RKO (cell line): ENCODE data around the gene KSR1.
"Not testable (repeated sequence)": the region's sequence is repeated elsewhere in the genome, so short reads cannot be mapped to it uniquely, and the experiment has no call there.

Source experiments
- DNase-seq: peaks from one replicate; pipeline ENCODE4 v3.0.0-alpha.2; 2016; ENCODE audit warnings: low spot score

The KSR1 gene

DNA sequence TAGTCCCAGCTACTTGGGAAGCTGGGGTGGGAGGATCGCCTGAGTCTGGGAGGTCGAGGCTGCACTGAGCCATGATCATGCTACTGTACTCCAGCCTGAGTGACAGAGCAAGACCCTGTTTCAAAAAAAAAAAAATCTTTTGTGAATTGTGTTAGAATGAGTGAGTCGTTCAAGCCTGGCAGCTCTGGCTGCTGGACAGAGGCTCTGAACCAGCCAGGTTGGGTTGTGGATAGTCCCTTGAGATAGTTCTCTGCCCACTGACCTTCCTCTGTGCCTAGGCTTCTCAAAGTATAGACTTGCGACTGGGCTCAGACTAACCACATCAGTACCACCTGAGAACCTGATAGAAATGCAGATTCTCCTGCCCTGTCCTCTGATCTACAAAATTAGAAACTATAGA lies 2.2 kb upstream of the KSR1 start:
- DNase-seq = no peak

DNA sequence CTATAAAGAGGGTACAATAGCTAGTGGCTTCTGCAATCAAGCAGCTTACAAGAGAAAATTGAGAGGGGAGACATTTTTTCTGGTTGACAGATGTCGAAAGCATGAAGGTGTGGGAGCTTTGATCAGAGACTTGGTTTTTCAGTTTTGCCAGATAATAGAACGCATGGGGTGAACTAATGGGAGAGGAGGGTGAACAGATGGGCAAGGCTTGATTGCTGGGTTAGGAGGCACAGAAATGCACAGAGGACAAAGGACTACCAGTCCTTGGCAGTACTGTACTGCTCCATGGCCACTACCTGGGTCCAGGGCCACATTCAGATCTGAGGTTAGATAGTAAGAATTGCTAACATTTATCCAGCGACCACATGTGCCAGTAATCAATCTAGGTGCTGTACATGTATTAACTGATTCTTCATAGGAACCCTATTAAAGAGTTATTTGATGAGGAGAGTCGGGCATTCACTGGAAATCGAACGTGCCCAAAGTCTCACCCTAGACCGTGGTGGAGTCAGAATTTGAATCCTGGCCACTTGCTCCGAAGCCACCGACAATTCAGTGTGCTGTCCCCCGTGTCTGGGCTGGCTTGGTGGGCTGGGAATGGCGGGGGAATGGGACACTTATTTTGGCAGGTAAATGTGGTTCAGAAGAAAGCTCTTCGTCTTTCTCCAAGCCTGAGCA lies 873 bp upstream of the KSR1 start:
- DNase-seq = no peak

DNA sequence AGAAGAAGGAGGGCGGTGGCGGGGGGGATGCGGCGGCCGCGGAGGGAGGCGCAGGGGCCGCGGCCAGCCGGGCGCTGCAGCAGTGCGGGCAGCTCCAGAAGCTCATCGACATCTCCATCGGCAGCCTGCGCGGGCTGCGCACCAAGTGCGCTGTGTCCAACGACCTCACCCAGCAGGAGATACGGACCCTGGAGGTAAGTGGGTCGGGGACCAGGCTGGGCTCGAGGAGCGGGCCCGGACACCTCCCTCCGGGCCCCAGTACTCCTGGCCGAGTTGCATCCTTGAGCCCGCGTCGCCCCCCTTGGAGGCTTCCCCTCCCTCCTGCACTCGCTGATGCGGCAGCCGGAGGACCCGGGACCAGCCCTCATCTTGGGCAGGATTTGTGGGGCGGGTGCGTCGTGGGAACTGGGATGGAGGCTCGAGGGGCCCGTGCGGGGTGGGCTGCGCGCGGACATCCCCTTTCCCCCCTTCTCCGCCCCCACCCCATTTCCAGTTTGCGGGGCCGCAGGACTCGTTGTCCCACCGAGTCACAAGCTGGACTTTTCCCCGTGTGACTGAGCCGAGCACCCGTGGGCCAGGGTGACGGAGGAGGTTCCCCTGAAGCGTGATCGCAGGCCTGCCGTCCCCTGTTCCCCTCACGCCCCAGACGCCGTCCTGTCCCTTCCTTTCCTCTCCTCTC lies 572 bp downstream of the KSR1 start:
- DNase-seq = peak; percentile 10

DNA sequence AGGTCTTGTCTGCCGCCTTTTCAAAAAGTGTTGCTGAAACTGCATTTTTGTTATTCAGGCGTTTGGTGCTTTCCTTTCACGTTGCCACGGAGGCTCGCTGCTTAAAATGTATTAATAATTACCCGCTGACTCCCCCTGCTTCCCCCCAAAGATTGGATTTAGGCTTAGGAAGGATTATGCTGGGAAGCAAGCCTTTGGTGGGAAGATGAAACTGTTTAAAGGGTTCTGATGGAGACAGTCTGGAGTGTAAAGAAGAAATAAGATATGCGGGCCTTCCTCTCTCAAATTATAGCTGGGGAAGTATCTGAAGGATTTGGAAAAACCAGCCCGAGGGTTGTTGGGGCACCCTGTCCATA lies 1.1 kb downstream of the KSR1 start:
- no peak for DNase-seq

DNA sequence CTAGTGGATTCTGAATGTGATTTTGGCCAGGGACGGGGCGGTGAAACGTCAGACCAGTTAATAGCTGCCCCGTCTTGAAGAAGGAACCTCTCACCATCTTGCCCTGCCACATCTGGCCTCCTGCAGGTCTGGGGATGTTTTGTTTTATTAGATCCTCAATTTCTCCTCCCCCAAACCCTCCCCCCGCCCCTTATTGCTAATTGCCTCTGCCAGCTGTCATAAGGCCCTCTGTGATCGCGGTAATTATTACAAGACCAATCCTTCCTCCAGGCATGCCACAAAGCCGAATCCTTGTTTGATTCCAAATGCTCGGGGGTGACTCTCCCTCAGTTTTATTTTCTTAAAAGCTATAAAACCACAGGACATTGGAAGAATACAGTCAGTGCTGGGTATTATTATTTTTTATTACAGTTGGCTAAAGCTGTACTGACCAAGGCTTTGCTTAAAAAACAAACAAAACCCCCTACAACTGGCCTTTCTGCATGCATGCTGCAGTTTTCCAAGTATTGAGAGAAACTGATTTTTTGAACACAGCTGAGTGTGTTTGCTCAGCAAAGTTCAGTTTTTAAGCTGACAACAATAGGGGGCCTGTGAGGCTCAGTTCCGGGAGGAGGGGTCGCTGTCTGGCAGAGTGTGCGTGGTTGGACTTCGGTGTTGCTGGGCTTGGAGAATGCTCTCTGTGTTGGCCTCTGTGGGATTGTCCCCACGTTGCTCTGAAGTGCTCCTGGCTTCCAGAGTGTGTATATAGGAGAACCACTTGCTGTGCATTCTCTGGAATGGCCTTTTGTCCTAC lies 1.7 kb downstream of the KSR1 start:
- DNase-seq = peak; percentile 15

DNA sequence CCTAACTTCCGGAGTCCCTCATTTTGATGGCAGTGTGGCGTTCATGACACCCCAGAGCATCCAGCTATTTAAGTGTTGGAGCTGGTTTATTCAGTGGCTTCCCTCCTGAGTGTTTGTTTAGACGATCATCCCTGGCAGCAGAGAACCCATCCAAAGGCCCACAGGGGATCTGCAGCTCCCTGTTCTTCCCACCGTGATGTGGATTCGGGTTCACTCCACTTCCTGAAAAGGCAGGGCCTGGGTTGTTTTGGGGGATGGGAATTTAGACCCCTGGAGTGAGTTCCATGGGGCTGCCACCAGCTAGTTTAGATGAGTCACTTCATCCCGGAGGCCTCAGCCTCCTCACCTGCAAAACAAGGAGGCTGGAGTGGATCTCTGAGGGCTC lies 2.3 kb downstream of the KSR1 start:
- DNase-seq = no peak

DNA sequence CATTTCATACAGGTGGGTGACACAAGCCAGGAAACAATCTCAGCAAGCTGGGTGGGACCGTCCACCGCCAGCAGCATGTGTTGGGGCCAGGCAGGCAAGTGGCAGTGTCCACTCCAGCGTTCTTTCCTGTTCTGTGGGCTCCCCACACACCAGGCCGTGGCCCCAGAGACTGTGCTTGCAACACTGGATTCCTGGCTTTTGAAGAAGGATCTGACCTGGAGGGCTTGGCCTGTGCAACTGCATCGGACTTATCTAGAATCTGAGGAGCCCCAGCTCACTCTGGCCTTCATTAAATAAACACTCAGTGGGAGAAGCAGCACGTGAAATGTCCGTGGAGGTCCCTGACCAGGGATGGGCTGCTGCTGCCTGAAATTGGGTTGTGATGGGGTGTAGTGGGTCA lies 3.2 kb downstream of the KSR1 start:
- no peak for DNase-seq

DNA sequence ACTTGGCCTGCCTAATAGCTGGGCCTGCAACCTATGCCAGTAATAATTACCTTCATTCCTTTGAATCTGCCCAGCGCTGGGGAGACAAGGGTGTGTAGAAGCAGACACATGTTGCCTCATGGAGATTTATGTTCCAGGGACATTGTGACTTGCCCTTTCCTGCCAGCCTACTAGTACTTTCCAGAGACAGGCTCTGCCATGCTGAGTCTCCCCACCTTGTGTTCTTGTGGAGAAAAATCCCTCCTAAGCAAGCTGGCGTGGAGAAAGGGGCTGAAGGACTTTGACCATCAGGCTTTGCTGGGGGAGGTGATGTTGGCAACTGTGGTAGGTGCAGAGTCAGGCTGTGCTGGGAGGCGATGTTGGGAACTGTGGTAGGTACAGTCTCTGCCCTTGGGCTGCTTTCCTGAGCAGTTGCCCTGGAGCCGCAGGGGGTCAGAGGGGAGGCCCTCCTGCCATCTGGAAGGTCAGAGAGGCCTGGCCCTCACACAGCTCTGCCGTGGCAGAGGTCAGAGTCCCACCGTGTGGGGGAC lies 4.0 kb downstream of the KSR1 start:
- DNase-seq = no peak

DNA sequence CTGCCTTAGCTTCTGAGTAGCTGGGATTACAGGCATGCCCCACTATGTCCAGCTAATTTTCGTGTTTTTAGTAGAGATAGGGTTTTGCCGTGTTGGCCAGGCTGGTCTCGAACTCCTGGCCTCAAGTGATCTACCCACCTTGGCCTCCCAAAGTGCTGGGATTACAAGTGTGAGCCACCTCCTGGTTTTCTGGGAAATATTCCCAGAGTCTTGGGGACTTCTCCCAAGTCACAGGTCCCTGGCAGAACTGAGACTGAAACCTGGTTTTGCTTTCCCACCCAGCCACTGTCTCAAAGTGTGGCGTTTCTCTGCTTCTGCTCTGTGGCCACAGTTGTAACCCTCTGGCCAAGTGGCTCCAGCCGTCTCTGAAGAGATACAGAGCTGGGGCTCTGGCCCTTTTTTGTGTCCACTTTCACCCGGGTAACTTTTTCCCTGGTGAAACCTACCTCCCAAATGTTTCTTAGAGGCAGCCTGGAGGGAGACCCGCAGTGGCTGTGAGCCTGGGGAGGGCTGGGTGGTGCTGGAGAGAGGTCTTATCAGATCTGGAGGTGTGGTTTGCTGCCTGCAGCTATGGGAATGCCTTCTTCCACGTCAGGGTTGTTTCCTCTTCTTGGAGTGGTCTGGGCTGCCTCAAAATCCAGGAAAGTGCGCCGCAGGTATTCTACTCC lies 5.1 kb downstream of the KSR1 start:
- no peak for DNase-seq

DNA sequence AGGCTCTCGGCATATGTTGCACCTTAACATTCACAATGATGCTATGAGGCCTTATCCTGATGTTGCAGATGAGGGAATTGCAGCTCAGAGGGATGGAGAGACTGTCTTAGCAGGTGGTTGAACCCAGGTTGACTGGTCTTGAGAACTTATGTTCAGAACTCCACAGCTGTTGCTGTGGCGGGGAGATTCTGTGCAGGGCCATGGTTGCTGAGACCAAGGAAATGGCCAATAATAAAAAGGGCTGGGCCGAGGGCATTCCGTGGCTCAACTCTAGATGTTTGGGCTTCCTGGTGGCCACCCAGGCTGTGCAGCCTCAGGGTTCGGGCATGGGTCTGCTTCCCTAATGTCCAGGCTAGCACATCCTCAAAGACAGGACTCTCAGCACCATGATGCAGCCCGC lies 5.9 kb downstream of the KSR1 start:
- DNase-seq = no peak

DNA sequence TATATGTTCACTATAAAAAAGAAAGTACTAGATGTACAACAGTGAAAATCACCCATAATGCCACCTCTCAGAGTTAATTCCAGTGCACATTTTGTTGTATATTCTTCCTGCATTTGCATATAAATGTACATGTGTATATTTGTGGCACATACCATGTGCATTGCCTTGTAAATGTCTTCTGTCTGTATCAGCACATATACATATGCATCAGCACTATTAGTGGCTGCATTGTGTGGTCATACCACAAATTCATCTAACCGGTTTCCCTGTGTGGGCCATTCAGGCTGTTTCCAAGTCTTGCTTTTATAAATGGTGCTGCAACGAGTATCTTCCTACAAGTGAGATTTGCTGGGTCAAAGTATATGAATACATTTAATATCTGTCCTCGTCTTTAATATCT lies 6.5 kb downstream of the KSR1 start:
- DNase-seq = no peak

DNA sequence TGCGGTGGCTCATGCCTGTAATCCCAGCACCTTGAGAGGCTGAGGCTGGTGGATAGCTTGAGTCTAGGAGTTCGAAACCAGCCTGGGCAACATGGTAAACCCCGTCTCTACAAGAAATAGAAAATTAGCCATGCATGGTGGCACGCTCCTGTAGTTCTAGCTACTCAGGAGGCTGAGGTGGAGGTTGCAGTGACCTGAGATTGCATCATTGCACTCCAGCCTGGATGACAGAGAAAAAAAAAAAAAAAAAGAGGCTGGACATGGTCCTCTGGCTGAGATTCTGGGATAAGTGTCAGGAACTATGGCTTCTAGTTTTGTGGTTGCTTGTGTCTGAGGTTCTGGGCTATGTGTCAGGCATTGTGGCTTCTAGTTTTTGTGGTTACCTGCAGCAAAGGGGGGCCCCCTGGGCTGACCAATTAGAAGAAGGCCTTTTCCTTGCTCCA lies 7.0 kb downstream of the KSR1 start:
- no peak for DNase-seq

DNA sequence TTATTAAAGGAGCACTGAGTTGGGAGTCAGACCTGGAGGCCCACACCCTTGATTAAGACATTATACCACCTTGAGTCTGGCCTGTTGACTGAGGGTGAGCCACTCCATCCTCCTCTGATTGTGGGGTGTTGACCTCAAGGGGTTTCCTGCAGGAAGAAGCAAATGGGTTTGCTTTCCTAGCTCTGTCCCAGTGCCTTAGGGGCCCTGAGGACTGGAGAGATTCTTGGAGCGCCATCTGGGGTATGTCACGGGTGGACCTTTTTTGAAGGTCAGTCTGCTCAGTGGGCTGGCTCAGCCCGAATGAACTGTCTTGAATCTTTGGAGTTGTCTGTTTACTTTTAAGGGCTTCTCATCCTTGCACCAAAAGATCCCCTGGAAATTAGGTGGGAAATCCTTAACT lies 7.8 kb downstream of the KSR1 start:
- DNase-seq = not testable (repeated sequence)

DNA sequence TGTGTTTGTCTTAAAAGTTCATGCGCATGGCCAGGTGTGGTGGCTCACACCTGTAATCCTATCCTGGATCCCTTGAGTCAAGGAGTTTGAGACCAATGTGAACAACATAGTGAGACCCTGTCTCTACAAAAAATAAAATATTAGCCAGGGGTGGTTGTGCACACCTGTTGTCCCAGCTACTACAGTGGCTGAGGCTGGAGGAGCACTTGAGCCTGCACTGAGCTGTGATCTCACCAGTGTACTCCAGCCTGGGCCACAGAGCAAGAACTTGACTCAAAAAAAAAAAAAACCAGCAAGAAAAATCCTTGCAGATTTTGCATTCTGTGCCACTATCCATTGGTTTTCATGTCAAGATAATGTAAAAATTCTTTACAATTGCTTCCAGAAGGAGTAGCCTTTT lies 8.2 kb downstream of the KSR1 start:
- no peak for DNase-seq

DNA sequence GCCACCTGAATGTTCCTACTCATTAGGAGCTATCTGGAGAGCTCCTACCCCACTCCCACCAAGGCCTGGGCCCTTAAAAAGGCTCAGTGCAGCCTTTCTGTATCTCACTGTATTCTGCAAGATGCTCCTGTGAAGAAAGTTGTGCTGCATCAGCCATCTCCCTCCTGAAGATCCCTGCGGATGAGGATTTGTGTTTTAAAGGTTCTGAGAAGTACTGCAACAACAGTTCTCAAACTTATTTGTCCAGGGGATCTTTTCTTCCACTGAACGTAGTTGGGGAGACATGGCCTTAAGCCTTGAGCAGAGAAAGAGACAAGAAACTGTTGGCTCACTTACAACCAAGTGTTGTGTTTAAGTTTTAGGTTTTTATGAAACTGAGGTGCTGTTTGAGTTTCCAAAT lies 9.6 kb downstream of the KSR1 start:
- DNase-seq = not testable (repeated sequence)

DNA sequence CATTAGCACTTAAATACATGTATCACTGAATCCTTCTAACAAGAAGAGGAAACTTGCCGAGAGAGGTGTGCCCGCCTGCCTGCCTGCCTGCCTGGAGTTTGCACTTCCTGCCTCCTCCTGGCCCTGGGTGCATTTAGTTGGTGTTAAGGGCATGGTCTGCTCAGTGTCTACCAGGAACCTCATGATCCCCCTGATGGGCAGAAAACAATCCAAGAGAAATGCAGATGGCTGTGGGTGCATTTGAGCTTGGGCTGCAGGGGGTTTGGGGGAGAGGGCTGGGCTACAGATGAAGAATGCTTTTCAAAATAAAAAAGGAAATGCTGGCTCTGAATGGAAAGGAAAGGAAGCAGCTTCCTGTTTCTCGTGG lies 10.1 kb downstream of the KSR1 start:
- no peak for DNase-seq

DNA sequence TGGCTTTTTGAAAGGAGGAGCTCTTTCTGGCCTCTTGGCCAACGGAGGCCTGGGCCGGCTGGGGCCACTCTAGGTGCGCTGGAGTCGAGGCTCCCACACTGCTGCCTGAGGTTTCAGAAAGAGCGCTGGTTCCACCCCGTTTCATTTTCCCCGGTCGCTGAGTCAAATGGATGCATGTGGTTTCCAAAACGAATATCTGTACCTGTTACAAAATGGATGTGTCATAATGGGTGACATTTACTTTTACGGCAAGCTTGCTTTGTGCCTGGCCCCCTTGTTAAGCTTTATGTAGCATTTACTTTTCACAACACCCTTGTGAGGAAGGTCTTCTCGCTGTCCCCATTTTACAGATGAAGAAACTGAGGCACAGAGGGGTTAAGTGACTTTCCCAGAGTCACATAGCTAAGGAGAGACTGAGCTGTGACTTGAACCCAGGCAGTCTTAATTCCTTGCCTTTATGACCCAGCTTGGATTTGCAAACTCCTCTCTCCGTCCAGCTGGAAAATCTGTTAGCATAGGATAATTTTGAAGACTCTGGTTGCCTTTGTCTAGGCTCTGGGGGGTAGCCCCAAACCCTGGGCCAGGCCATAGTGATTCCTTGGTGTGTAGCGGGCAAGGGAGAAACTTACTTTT lies 10.6 kb downstream of the KSR1 start:
- no peak for DNase-seq

DNA sequence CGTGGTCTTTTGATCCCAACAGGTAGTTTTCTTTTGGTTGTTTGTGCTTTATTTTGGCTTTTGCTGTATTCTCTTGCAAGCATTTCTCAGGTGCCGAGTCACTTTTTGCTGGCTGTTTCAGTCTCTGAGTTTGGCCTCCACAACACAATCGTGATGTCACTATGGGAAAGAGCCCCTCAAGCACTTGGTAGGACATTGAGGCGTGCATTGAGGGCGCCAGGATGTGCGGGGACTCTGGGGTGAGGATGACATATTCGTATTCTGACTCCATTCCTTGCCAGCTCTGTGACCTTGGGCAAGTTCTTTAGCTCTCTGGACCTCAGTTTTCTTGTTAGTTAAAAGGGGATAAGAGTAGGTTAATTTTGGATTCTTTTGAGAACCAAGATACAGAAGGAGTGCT lies 13.0 kb downstream of the KSR1 start:
- no peak for DNase-seq

DNA sequence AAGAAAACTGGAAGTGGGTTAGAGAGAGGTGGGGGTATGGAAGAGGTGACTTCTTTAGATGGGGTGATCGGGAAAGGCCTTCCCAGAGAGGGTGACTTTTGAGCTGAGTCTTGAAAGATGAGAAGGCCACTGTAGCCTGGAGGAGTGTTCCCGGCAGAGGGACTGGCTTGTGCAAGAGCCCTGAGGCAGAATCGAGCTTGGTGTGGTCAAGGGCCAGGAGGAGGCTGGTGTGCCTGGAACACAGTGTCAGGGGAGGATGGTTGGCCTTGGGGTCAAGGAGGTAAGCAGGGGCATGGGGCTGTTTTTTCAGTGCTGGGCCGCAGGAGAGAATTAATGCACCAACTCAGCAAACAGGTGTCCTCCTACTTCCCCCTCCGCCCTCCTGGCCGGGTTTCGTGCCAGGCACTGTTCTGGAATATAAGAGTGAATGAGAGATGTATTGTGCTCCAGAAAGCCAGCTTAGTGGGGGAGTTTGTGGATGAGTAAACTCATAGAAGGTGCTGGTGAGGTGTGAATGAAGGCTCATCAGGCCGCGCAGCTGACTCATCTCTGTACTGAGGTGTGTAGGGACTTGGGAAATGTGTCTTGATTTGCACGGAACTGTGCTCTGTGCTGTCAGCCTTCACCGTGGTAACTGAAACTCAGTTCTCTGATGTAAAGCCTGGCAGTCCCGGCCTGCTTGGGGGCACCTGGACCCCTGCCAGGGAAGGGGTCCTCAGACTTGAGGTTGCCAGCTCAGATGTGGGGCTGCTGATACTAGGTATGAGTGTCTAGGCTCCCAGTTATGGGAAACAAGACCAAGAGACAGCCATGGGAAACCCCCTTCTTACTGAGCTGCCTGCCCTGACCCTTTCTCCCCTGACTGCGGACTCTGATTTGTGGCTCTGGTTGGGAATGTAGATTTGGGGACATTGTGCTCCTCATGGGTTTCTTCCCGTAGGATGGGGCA lies 15.3 kb downstream of the KSR1 start:
- DNase-seq = no peak

DNA sequence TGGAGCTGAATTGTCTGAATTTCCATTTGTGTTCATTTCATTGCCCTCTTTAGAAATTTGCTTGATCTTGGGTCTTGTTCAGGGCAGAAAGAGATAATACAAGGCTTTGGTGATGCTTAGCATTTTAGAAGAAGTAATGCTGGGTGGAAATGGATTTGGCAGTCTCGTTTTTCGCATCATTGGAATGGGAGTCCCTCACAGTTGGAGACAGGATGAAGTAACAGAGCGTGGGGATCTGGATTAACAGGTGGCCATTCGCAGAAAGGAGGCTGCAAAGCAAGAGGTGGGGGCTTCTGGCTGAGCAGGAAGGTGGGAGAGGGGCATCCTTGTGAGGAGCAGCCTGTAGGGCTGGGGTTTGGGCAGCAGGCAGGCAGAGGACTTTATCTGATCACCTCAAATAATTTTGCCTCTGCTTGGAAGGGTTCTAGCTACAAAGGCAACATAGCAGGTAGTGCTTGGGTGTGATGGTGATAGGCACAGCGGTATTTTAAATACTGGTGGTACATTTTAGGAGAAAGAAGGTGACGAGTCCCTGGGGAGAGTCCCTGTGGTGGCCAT lies 17.0 kb downstream of the KSR1 start:
- DNase-seq = no peak
